ENCODE data around the gene IGSF8. TPM values are rescaled to one million over a fixed set of nuclear protein-coding genes. Genes with fewer than 3 reads are reported as not detected.

The IGSF8 gene
- total RNA-seq, 1 experiment from 2014 or later, result 56.2 TPM

GRCh38 chr1:160093624-160094290 lies 4.7 kb downstream of the IGSF8 start:
- Histone ChIP-seq H3K9me3 (ENCODE audit: control insufficient read depth, low read depth, low read length) (no peaks in the 10 kb centered on the region), H3K14ac (ENCODE audit: insufficient read depth, low read length) (no peak overlapping the region; the same call in 1 of the 2 replicates), H3K27ac (ENCODE audit: insufficient read length, low read depth, low read length) (no peak overlapping the region), H4K91ac (ENCODE audit: insufficient read length, low read depth, low read length) (no peak overlapping the region), H3K56ac (ENCODE audit: insufficient read length, low read depth, low read length) (no peak overlapping the region), H3K9ac (ENCODE audit: extremely low read depth, insufficient read length, low read length) (no peak overlapping the region), H3K4me1 (ENCODE audit: insufficient read depth, low read length) (peaks cover 19% of the 10 kb centered on the region), H2BK15ac (ENCODE audit: low read depth, low read length) (no peak overlapping the region), H4K20me1 (ENCODE audit: control insufficient read depth, insufficient read depth, insufficient read length) (no peaks in the 10 kb centered on the region), H2AFZ (ENCODE audit: low read length) (no peak overlapping the region), H3K27me3 (ENCODE audit: insufficient read depth, low read length) (no peaks in the 10 kb centered on the region), H3K4me2 (ENCODE audit: insufficient read depth, insufficient read length, low read length) (no peak overlapping the region), H3K23me2 (ENCODE audit: insufficient read length, low read depth, low read length, poor library complexity, severe bottlenecking) (peaks cover 8% of the 10 kb centered on the region), H3K23ac (ENCODE audit: insufficient read length, low read depth, low read length) (no peak overlapping the region), H2BK5ac (ENCODE audit: insufficient read length, low read length) (no peak overlapping the region), H3K79me1 (ENCODE audit: insufficient read depth, low read depth, low read length, poor library complexity, severe bottlenecking) (no peaks in the 10 kb centered on the region), H2AK5ac (ENCODE audit: insufficient read length, low read length) (no peak overlapping the region), H2BK120ac (ENCODE audit: low read depth, low read length, poor library complexity, severe bottlenecking) (no peak overlapping the region), H2BK12ac (ENCODE audit: insufficient read length, low read depth, low read length) (no peak overlapping the region), H4K5ac (ENCODE audit: insufficient read length, low read depth, low read length) (no peak overlapping the region), H3K79me2 (ENCODE audit: insufficient read depth, low read length) (peaks cover 3% of the 10 kb centered on the region; the same call in 1 of the 2 replicates), H3K18ac (ENCODE audit: insufficient read length, low read depth, low read length) (no peak overlapping the region), H3T11ph (ENCODE audit: low read length) (no peak overlapping the region), H4K8ac (replicated peaks; ENCODE audit: insufficient read length, low read depth, low read length) (no peak overlapping the region), H3K4ac (ENCODE audit: low read depth, low read length) (no peak overlapping the region), H2BK20ac (ENCODE audit: low read depth, low read length, poor library complexity, severe bottlenecking) (no peak overlapping the region)
- 0 out of 7 replicates have a peak overlapping the region, but pooled peaks of 1 of the 3 experiments have one; percentile 5 for H3K27ac Mint-ChIP-seq
- H3K27me3 Mint-ChIP-seq (ENCODE audit: low read depth), result no peaks in the 10 kb centered on the region; the same call in 1 of the 2 replicates
- WGBS (ENCODE audit: extremely low coverage, insufficient read length, low lambda C conversion rate), result no CpG with 5 or more reads among the region's 21 CpGs
- no peak for TF ChIP-seq CTCF (conservative IDR thresholded peaks at IDR 0.05)
- no peaks in the 10 kb centered on the region for H3K9me3 Mint-ChIP-seq
- peaks cover 33 to 36% of the 10 kb centered on the region in 2 experiments for H3K4me1 Mint-ChIP-seq
- H3K36me3 Mint-ChIP-seq (ENCODE audit: insufficient read depth in 1 of 3, low read depth in 3 of 3), result peaks cover 10 to 40% (median 36%) of the 10 kb centered on the region in 3 experiments
- no peak overlapping the region for H3K4me3 Mint-ChIP-seq
- DNase-seq, result no peak

Measured in H9 (cell line).